Left lung (tissue), 10 donors: ENCODE measurements around the gene SNX11. TPM values are rescaled to one million over a fixed set of nuclear protein-coding genes. Genes with fewer than 3 reads are reported as not detected.

Experiments used
- ATAC-seq: fragments of 200-7000 bp; cut with Tn5 transposase; one replicate; pipeline ENCODE4 v1.9.1; 2020; ENCODE audit warnings: moderate library complexity
- DNase-seq, 4 donors: peaks; one replicate each; pipeline ENCODE4 v3.0.0-alpha.2; 2013 to 2020
- H3K27ac ChIP-seq, 2 donors: fragments of 200-600 bp; sonication (generic) in 1 of 2; one replicate each; pipeline versions ENCODE4 v1.5.0 to v1.8.0; 2020 to 2021
- H3K27me3 ChIP-seq, 2 donors: fragments of 200-600 bp; sonication (generic) in 1 of 2; one replicate each; pipeline versions ENCODE4 v1.5.0 to v1.8.0; 2020 to 2021
- H3K36me3 ChIP-seq, 2 donors: fragments of 200-600 bp; sonication (generic) in 1 of 2; one replicate each; pipeline versions ENCODE4 v1.5.0 to v1.8.0; 2020 to 2021
- H3K4me1 ChIP-seq, 2 donors: fragments of 200-600 bp; one replicate each; pipeline ENCODE4 v1.8.0; 2021
- H3K4me3 ChIP-seq, 2 donors: fragments of 200-600 bp; sonication (generic) in 1 of 2; one replicate each; pipeline versions ENCODE4 v1.5.0 to v1.8.0; 2020 to 2021; ENCODE audit warnings: mild to moderate bottlenecking in 1 of 2
- H3K9me3 ChIP-seq, 2 donors: fragments of 200-600 bp; sonication (generic) in 1 of 2; one replicate each; pipeline versions ENCODE4 v1.5.0 to v1.8.0; 2020 to 2021
- intact Hi-C, 2 donors: fragments of 100-400 bp; cut with DNase I; formaldehyde crosslinking; loops; one replicate each; pipeline versions ENCODE4 v1.11.2 to v1.14.2; 2022
- polyA plus RNA-seq, 6 donors: library from polyadenylated mRNA; unstranded; fragments of 120-200 nt; gene quantifications; one replicate each; pipeline ENCODE4 v1.2.1, GENCODE V29; 2013; ENCODE audit not compliant: insufficient read length in 6 of 6
- total RNA-seq, 2 donors: library from RNA; stranded (reverse); fragmentation: NEBNext Ultra II Directional; extraction: Animal tissue kit (Norgen Biotek cat#: 25700); gene quantifications; one replicate each; pipeline ENCODE4 v1.2.1, GENCODE V29; 2021
- TF ChIP-seq, protein P1 (sequence below), 2 donors: fragments of 200-600 bp; sonication (generic) in 1 of 2; IDR thresholded peaks; one replicate each; pipeline versions ENCODE4 v1.5.0 to v1.8.0; 2021; ENCODE audit warnings: antibody characterized with exemption in 2 of 2
- donor health status: DM: no; HTN: yes; CAD: no.
- donor health status: DM: no; HTN: no; CAD: no.

The SNX11 gene
- total and polyA plus RNA-seq, 8 donors, result 12.2 to 32.4 (median 13.5) TPM

- TF ChIP-seq, protein P1, sequence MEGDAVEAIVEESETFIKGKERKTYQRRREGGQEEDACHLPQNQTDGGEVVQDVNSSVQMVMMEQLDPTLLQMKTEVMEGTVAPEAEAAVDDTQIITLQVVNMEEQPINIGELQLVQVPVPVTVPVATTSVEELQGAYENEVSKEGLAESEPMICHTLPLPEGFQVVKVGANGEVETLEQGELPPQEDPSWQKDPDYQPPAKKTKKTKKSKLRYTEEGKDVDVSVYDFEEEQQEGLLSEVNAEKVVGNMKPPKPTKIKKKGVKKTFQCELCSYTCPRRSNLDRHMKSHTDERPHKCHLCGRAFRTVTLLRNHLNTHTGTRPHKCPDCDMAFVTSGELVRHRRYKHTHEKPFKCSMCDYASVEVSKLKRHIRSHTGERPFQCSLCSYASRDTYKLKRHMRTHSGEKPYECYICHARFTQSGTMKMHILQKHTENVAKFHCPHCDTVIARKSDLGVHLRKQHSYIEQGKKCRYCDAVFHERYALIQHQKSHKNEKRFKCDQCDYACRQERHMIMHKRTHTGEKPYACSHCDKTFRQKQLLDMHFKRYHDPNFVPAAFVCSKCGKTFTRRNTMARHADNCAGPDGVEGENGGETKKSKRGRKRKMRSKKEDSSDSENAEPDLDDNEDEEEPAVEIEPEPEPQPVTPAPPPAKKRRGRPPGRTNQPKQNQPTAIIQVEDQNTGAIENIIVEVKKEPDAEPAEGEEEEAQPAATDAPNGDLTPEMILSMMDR (IDR thresholded peaks at IDR 0.05), result no peak
- Histone ChIP-seq H3K4me1 (peaks cover 5 to 8% of the 10 kb centered on the region in 2 donors), H3K27me3 (no peaks in the 10 kb centered on the region), H3K27ac (no peak overlapping the region), H3K4me3 (no peak overlapping the region), H3K9me3 (no peaks in the 10 kb centered on the region), H3K36me3 (peaks cover 0 to 1% of the 10 kb centered on the region in 2 donors)
- DNase-seq (no peak), ATAC-seq (no peak)
- intact Hi-C loops, result no loop called here
Observed at GRCh38 chr17:48081858-48082257, 25.7 kb upstream of the SNX11 start.

DNA sequence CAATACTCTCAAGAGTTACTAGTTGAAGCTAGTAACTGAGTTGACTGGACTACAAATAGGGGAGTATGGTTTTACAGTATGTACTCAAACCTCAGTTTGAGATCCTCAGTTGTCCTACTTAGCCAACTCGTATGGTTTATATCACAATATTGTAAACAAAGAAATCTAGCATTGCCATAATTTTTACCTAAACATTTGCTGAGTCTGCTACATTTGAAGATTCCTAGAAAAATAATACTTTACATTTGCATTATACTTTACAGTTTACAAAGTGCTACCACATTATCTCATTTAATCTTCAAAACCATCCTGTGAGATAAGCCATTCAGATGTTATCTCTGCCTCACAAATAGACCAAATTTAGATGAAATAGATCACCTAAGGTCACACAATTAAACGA, 22.6 kb upstream of the SNX11 start:
- intact Hi-C loops, result no loop called here
- DNase-seq (no peak), ATAC-seq (no peak)
- Histone ChIP-seq H3K4me3 (no peak overlapping the region), H3K27ac (no peak overlapping the region), H3K9me3 (no peaks in the 10 kb centered on the region), H3K36me3 (no peaks in the 10 kb centered on the region), H3K4me1 (peaks cover 5 to 8% of the 10 kb centered on the region in 2 donors), H3K27me3 (no peaks in the 10 kb centered on the region)
- TF ChIP-seq, protein P1 (IDR thresholded peaks at IDR 0.05), result no peak

DNA sequence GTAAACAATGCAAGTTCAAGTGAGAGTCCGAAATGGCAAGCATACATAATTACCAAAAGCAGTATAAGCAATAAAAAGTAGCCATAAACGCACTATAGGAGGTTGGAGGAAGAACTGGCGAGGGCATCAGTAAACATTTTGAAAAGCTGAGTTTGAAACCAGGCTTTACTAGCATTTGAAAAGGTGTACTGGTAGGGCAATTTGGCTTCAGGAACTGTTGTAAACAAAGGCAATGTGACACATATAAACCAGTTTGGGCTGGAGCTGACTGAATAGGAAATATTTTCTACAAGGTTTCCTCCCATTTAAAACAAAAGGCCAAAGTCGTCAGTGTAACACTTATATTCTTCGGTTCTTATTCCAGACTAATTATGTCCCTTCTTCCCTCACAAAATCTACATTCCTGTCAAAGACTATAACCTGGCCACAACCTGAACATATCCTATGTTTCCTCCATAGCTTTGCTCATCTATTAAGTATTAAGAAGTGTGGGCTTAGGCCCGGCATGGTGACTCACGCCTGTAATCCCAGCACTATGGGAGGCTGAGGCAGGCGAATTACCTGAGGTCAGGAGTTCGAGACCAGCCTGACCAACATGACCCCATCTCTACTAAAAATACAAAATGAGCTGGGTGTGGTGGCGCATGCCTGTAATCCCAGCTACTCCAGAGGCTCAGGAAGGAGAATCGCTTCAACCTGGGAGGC, 14.1 kb upstream of the SNX11 start:
- ATAC-seq, result no peak
- peaks cover 0 to 12% of the 10 kb centered on the region in 2 donors for H3K36me3 ChIP-seq
- H3K27ac ChIP-seq, result no peak overlapping the region
- TF ChIP-seq, protein P1 (IDR thresholded peaks at IDR 0.05), result no peak
- intact Hi-C loops, result no loop called here
- H3K9me3 ChIP-seq, result no peaks in the 10 kb centered on the region
- no peak for DNase-seq
- H3K4me3 ChIP-seq, result no peak overlapping the region
- H3K27me3 ChIP-seq, result no peaks in the 10 kb centered on the region
- H3K4me1 ChIP-seq, result peaks cover 0 to 7% of the 10 kb centered on the region in 2 donors

- TF ChIP-seq, protein P1 (IDR thresholded peaks at IDR 0.05), result no peak
- no peak for ATAC-seq
- H3K36me3 ChIP-seq, result peaks cover 0 to 12% of the 10 kb centered on the region in 2 donors
- no peaks in the 10 kb centered on the region for H3K27me3 ChIP-seq
- intact Hi-C loops, result no loop called here
- no peaks in the 10 kb centered on the region for H3K9me3 ChIP-seq
- H3K27ac ChIP-seq, result no peak overlapping the region
- H3K4me3 ChIP-seq, result no peak overlapping the region
- DNase-seq, result no peak
- H3K4me1 ChIP-seq, result peaks cover 0 to 21% of the 10 kb centered on the region in 2 donors
Observed at GRCh38 chr17:48095611-48096010, 12.0 kb upstream of the SNX11 start.

GRCh38 chr17:48100160-48100559, 7.4 kb upstream of the SNX11 start:
- H3K27ac ChIP-seq, result peak overlapping the region; percentile 77 to 89
- ATAC-seq, result no peak
- H3K27me3 ChIP-seq, result no peaks in the 10 kb centered on the region

More at GRCh38 chr17:48100160-48100559, 7.4 kb upstream of the SNX11 start:
- Histone ChIP-seq H3K4me1 (peaks cover 0 to 35% of the 10 kb centered on the region in 2 donors), H3K9me3 (peaks cover 0 to 4% of the 10 kb centered on the region in 2 donors), H3K36me3 (peaks cover 0 to 4% of the 10 kb centered on the region in 2 donors), H3K4me3 (peak overlapping the region; percentile 77 to 98)
- intact Hi-C loops, result no loop called here
- DNase-seq, result peak in 1 of 4 donors; percentile 12
- TF ChIP-seq, protein P1 (IDR thresholded peaks at IDR 0.05), result no peak
